Neural cell (in vitro differentiated cells): Measurements from ENCODE around the gene PLA2G2F. TPM values are rescaled to one million over a fixed set of nuclear protein-coding genes. Genes with fewer than 3 reads are reported as not detected.

ENCODE experiments used
- H2AFZ ChIP-seq: fragments of 200-600, 300-800 bp; sonication (generic), shearing (Covaris generic); 2 replicates; pipeline ENCODE4 v1.6.0; 2014; ENCODE audit warnings: low read depth, mild to moderate bottlenecking, antibody characterized with exemption, low read length, moderate library complexity
- H3F3A ChIP-seq: fragments of 200-600 bp; shearing (Covaris generic); 2 replicates; pipeline ENCODE4 v1.6.1; 2016; ENCODE audit warnings: mild to moderate bottlenecking, moderate library complexity, mixed read lengths, antibody characterized with exemption, low read length; ENCODE audit not compliant: insufficient read depth, poor library complexity, severe bottlenecking
- H3K27ac ChIP-seq: fragments of 200-600, 300-800 bp; sonication (generic), shearing (Covaris generic); 2 replicates; pipeline ENCODE4 v1.5.1; 2014; ENCODE audit warnings: mild to moderate bottlenecking, low read length, moderate library complexity
- H3K27me3 ChIP-seq: fragments of 300-800, 200-600 bp; sonication (generic), shearing (Covaris generic); 2 replicates; pipeline ENCODE4 v1.6.0; 2014; ENCODE audit warnings: mild to moderate bottlenecking, low read depth, low read length, moderate library complexity; ENCODE audit not compliant: insufficient read depth
- H3K36me3 ChIP-seq: fragments of 300-800, 200-600 bp; sonication (generic), shearing (Covaris generic); 2 replicates; pipeline ENCODE4 v1.5.1; 2014; ENCODE audit warnings: mild to moderate bottlenecking, antibody characterized with exemption, low read length, moderate library complexity; ENCODE audit not compliant: insufficient read depth
- H3K4me2 ChIP-seq: fragments of 300-800, 200-600 bp; sonication (generic), shearing (Covaris generic); 2 replicates; pipeline ENCODE4 v1.6.0; 2014; ENCODE audit warnings: mild to moderate bottlenecking, low read length
- H3K4me3 ChIP-seq: fragments of 300-800, 200-600 bp; sonication (generic), shearing (Covaris generic); 2 replicates; pipeline ENCODE4 v1.5.1; 2014; ENCODE audit warnings: mild to moderate bottlenecking, low read length, moderate library complexity
- H3K79me2 ChIP-seq: fragments of 200-600 bp; shearing (Covaris generic); replicated peaks from 2 replicates; pipeline ENCODE4 v1.6.0; 2014; ENCODE audit warnings: mild to moderate bottlenecking, low read length, moderate library complexity; ENCODE audit not compliant: insufficient read depth
- H3K9ac ChIP-seq: fragments of 300-800, 200-600 bp; sonication (generic), shearing (Covaris generic); 2 replicates; pipeline ENCODE4 v1.6.1; 2016; ENCODE audit warnings: mild to moderate bottlenecking, low read length, mixed read lengths
- H3K9me2 ChIP-seq: fragments of 200-600 bp; shearing (Covaris generic); 2 replicates; pipeline ENCODE4 v1.6.1; 2016; ENCODE audit warnings: mild to moderate bottlenecking, low read length, mixed read lengths; ENCODE audit not compliant: insufficient read depth
- H3K9me3 ChIP-seq: fragments of 200-600, 300-800 bp; sonication (generic), shearing (Covaris generic); 2 replicates; pipeline ENCODE4 v1.6.1; 2016; ENCODE audit warnings: mild to moderate bottlenecking, mixed run types, low read length, moderate library complexity, mixed read lengths
- H4K20me1 ChIP-seq: fragments of 200-600 bp; shearing (Covaris generic); 2 replicates; pipeline ENCODE4 v1.6.1; 2016; ENCODE audit warnings: mild to moderate bottlenecking, mixed run types; ENCODE audit not compliant: insufficient read depth
- EP300 ChIP-seq: fragments of 450-650 bp; conservative IDR thresholded peaks from 2 replicates; pipeline ENCODE4 v1.6.1; 2014; ENCODE audit warnings: antibody characterized with exemption, mild to moderate bottlenecking, moderate library complexity; ENCODE audit not compliant: poor library complexity, severe bottlenecking
- EZH2 ChIP-seq: fragments of 200-600, 300-800 bp; shearing (Covaris generic), sonication (generic); IDR thresholded peaks from 2 replicates; pipeline ENCODE4 v1.6.1; 2014; ENCODE audit warnings: antibody characterized with exemption, low read length, borderline replicate concordance, mild to moderate bottlenecking; ENCODE audit not compliant: insufficient read depth, poor library complexity, severe bottlenecking
- MXI1 ChIP-seq: fragments of 450-650 bp; conservative IDR thresholded peaks from 2 replicates; pipeline ENCODE4 v1.6.1; 2014; ENCODE audit warnings: antibody characterized with exemption, mild to moderate bottlenecking; ENCODE audit not compliant: poor library complexity, severe bottlenecking
- POLR2AphosphoS5 ChIP-seq: IDR thresholded peaks from 2 replicates; pipeline ENCODE4 v1.6.1; 2012
- RAD21 ChIP-seq: fragments of 450-650 bp; conservative IDR thresholded peaks from 2 replicates; pipeline ENCODE4 v1.6.1; 2014; ENCODE audit warnings: antibody characterized with exemption, mild to moderate bottlenecking, moderate library complexity
- SMC3 ChIP-seq: fragments of 450-650 bp; conservative IDR thresholded peaks from 2 replicates; pipeline ENCODE4 v1.6.1; 2014; ENCODE audit warnings: antibody characterized with exemption, mild to moderate bottlenecking, moderate library complexity; ENCODE audit not compliant: poor library complexity
- TAF1 ChIP-seq: IDR thresholded peaks from 2 replicates; pipeline ENCODE4 v1.6.1; 2012; ENCODE audit warnings: low read depth
- polyA plus RNA-seq: library from polyadenylated mRNA; depleted of rRNA; stranded (reverse); fragments of >200 nt; gene quantifications from 2 replicates; pipeline ENCODE4 v1.2.3, GENCODE V29; 2014
- TF ChIP-seq, protein P1 (sequence below): fragments of 450-650 bp; IDR thresholded peaks from 2 replicates; pipeline ENCODE4 v1.5.1; 2014; ENCODE audit warnings: antibody characterized with exemption, mild to moderate bottlenecking, moderate library complexity; ENCODE audit not compliant: poor library complexity, severe bottlenecking
- TF ChIP-seq, protein P2 (sequence below): IDR thresholded peaks from 2 replicates; pipeline ENCODE4 v1.6.1; 2012; ENCODE audit warnings: borderline replicate concordance

PLA2G2F gene
- polyA plus RNA-seq, 1 donor from 2014 or later: not detected

DNA sequence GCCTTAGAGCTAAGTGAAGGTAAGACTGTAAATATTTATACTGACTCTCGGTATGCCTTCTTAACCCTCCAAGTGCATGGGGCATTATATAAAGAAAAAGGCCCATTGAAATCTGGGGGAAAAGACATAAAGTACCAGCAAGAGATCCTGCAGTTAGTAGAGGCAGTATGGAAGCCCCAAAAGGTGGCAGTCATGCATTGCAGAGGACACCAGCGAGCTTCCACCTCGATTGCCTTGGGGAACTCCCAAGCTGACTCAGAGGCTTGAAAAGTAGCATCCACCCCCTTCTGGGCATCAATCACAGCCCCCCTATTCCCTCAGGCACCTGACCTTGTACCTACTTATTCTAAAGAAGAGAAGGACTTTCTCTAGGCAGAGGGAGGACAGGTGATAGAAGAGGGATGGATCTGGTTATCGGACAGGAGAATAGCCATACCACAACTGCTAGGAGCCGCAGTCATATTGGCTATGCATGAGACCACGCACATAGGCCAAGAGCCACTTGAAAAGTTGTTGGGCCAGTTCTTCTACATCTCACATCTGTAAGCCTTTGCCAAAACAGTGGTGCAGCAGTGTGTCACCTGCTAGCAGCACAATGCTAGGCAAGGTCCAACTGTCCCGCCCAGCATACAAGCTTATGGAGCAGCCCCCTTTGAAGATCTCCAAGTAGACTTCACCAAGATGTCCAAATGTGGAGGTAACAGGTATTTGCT is 19.4 kb downstream of the PLA2G2F start:
- no peak overlapping the region for H3K4me2 ChIP-seq
- H3K27ac ChIP-seq: no peak overlapping the region
- TF ChIP-seq, protein P1, sequence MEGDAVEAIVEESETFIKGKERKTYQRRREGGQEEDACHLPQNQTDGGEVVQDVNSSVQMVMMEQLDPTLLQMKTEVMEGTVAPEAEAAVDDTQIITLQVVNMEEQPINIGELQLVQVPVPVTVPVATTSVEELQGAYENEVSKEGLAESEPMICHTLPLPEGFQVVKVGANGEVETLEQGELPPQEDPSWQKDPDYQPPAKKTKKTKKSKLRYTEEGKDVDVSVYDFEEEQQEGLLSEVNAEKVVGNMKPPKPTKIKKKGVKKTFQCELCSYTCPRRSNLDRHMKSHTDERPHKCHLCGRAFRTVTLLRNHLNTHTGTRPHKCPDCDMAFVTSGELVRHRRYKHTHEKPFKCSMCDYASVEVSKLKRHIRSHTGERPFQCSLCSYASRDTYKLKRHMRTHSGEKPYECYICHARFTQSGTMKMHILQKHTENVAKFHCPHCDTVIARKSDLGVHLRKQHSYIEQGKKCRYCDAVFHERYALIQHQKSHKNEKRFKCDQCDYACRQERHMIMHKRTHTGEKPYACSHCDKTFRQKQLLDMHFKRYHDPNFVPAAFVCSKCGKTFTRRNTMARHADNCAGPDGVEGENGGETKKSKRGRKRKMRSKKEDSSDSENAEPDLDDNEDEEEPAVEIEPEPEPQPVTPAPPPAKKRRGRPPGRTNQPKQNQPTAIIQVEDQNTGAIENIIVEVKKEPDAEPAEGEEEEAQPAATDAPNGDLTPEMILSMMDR: no peak
- TF ChIP-seq POLR2AphosphoS5 (no peak), SMC3 (no peak), MXI1 (no peak), EP300 (no peak), TAF1 (no peak), EZH2 (no peak), RAD21 (no peak)
- TF ChIP-seq, protein P2, sequence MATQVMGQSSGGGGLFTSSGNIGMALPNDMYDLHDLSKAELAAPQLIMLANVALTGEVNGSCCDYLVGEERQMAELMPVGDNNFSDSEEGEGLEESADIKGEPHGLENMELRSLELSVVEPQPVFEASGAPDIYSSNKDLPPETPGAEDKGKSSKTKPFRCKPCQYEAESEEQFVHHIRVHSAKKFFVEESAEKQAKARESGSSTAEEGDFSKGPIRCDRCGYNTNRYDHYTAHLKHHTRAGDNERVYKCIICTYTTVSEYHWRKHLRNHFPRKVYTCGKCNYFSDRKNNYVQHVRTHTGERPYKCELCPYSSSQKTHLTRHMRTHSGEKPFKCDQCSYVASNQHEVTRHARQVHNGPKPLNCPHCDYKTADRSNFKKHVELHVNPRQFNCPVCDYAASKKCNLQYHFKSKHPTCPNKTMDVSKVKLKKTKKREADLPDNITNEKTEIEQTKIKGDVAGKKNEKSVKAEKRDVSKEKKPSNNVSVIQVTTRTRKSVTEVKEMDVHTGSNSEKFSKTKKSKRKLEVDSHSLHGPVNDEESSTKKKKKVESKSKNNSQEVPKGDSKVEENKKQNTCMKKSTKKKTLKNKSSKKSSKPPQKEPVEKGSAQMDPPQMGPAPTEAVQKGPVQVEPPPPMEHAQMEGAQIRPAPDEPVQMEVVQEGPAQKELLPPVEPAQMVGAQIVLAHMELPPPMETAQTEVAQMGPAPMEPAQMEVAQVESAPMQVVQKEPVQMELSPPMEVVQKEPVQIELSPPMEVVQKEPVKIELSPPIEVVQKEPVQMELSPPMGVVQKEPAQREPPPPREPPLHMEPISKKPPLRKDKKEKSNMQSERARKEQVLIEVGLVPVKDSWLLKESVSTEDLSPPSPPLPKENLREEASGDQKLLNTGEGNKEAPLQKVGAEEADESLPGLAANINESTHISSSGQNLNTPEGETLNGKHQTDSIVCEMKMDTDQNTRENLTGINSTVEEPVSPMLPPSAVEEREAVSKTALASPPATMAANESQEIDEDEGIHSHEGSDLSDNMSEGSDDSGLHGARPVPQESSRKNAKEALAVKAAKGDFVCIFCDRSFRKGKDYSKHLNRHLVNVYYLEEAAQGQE: no peak
- no peaks in the 10 kb centered on the region for H3K36me3 ChIP-seq
- H3K9me2 ChIP-seq: no peaks in the 10 kb centered on the region
- H4K20me1 ChIP-seq: no peaks in the 10 kb centered on the region
- H3K9ac ChIP-seq: no peak overlapping the region
- no peaks in the 10 kb centered on the region for H3K79me2 ChIP-seq
- no peak overlapping the region for H2AFZ ChIP-seq
- no peak overlapping the region for H3K4me3 ChIP-seq
- no peaks in the 10 kb centered on the region for H3K9me3 ChIP-seq
- H3F3A ChIP-seq: no peaks in the 10 kb centered on the region
- no peaks in the 10 kb centered on the region for H3K27me3 ChIP-seq

DNA sequence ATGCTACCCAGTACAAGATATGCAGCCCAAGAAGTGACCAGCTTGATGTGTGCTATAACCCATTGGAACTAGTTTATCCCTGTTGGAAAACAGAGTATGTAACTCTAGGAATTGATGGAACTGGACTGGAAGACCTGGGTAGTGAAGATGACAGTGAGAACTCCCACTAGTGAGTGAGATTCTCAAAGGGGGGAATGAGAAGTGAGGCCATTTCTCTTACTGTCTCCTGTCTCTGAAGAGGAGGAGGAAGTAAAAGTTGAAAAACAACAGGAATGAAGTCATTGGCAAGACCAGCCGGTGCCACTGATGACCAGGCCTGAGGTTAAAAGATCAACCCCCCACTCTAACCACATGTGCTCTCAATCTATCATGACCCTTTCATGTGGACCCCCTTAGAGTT is 20.9 kb downstream of the PLA2G2F start:
- H3K4me3 ChIP-seq: no peak overlapping the region
- H3K27me3 ChIP-seq: no peaks in the 10 kb centered on the region
- no peaks in the 10 kb centered on the region for H3K9me3 ChIP-seq
- no peaks in the 10 kb centered on the region for H3K36me3 ChIP-seq
- H2AFZ ChIP-seq: no peak overlapping the region
- H3K9ac ChIP-seq: no peak overlapping the region
- TF ChIP-seq RAD21: no peak
- TF ChIP-seq MXI1: no peak
- TF ChIP-seq SMC3: no peak
- no peak for TF ChIP-seq TAF1
- no peak for TF ChIP-seq POLR2AphosphoS5
- TF ChIP-seq, protein P1: no peak
- TF ChIP-seq, protein P2: no peak
- no peak for TF ChIP-seq EZH2
- no peak for TF ChIP-seq EP300
- no peaks in the 10 kb centered on the region for H3F3A ChIP-seq
- no peaks in the 10 kb centered on the region for H3K9me2 ChIP-seq
- no peak overlapping the region for H3K27ac ChIP-seq
- no peaks in the 10 kb centered on the region for H4K20me1 ChIP-seq
- no peaks in the 10 kb centered on the region for H3K79me2 ChIP-seq
- no peak overlapping the region for H3K4me2 ChIP-seq
